Transverse colon (tissue), 1 donor: ENCODE results near the gene PIM2.

ENCODE experiments used
- EP300 ChIP-seq: sonication (generic); formaldehyde crosslinking; IDR thresholded peaks from one replicate; pipeline ENCODE4 v1.6.1; 2017; ENCODE audit warnings: antibody characterized with exemption, low read depth
- POLR2A ChIP-seq: fragments of 450-650 bp; IDR thresholded peaks from one replicate; pipeline ENCODE4 v1.6.1; 2016; ENCODE audit warnings: antibody characterized with exemption, mild to moderate bottlenecking, moderate library complexity

- TF ChIP-seq EP300 (no peak), POLR2A (no peak)
Observed at GRCh38 chrX:48892896-48893295, 25.9 kb downstream of the PIM2 start.
